H9 (cell line): ENCODE data around the gene AADACL3. TPM values are rescaled to one million over a fixed set of nuclear protein-coding genes. Genes with fewer than 3 reads are reported as not detected.

Experiments
- DNase-seq: peaks from one replicate; pipeline ENCODE4 v3.0.0-alpha.2; 2017
- H2AFZ ChIP-seq: one replicate; pipeline ENCODE4 v1.6.1; 2013; ENCODE audit warnings: mild to moderate bottlenecking, low read length, control low read depth, moderate library complexity
- H2AK5ac ChIP-seq: 2 replicates; pipeline ENCODE4 v1.6.1; 2013; ENCODE audit warnings: low read length, control low read depth, mixed read lengths; ENCODE audit not compliant: insufficient read length
- H2BK120ac ChIP-seq: one replicate; pipeline ENCODE4 v1.6.1; 2013; ENCODE audit warnings: low read depth, mild to moderate bottlenecking, low read length, control low read depth, inconsistent platforms; ENCODE audit not compliant: poor library complexity, severe bottlenecking
- H2BK12ac ChIP-seq: 2 replicates; pipeline ENCODE4 v1.6.1; 2013; ENCODE audit warnings: low read length, control low read depth, mixed read lengths, low read depth; ENCODE audit not compliant: insufficient read length
- H2BK15ac ChIP-seq: 2 replicates; pipeline ENCODE4 v1.6.1; 2013; ENCODE audit warnings: low read depth, low read length, control low read depth
- H2BK20ac ChIP-seq: one replicate; pipeline ENCODE4 v1.6.1; 2013; ENCODE audit warnings: low read depth, mild to moderate bottlenecking, low read length, control low read depth, inconsistent platforms; ENCODE audit not compliant: poor library complexity, severe bottlenecking
- H2BK5ac ChIP-seq: 2 replicates; pipeline ENCODE4 v1.6.1; 2013; ENCODE audit warnings: low read length, control low read depth, mixed read lengths; ENCODE audit not compliant: insufficient read length
- H3K14ac ChIP-seq: 2 replicates; pipeline ENCODE4 v1.6.1; 2013; ENCODE audit warnings: low read length, control low read depth; ENCODE audit not compliant: insufficient read depth
- H3K18ac ChIP-seq: 2 replicates; pipeline ENCODE4 v1.6.1; 2013; ENCODE audit warnings: low read depth, mild to moderate bottlenecking, mixed read lengths, low read length, control low read depth; ENCODE audit not compliant: insufficient read length
- H3K23ac ChIP-seq: 2 replicates; pipeline ENCODE4 v1.6.1; 2013; ENCODE audit warnings: low read length, control low read depth, mixed read lengths, low read depth; ENCODE audit not compliant: insufficient read length
- H3K23me2 ChIP-seq: 2 replicates; pipeline ENCODE4 v1.6.1; 2013; ENCODE audit warnings: low read depth, mild to moderate bottlenecking, mixed read lengths, low read length, control low read depth; ENCODE audit not compliant: insufficient read length, poor library complexity, severe bottlenecking
- H3K27ac ChIP-seq: 2 replicates; pipeline ENCODE4 v1.5.1; 2013; ENCODE audit warnings: low read length, control low read depth, mixed read lengths, low read depth; ENCODE audit not compliant: insufficient read length
- H3K27me3 ChIP-seq: 2 replicates; pipeline ENCODE4 v1.6.1; 2013; ENCODE audit warnings: low read length, control low read depth, inconsistent platforms; ENCODE audit not compliant: insufficient read depth
- H3K4ac ChIP-seq: 2 replicates; pipeline ENCODE4 v1.6.1; 2013; ENCODE audit warnings: low read depth, mild to moderate bottlenecking, control low read depth, inconsistent platforms, low read length, moderate library complexity
- H3K4me1 ChIP-seq: 2 replicates; pipeline ENCODE4 v1.6.1; 2013; ENCODE audit warnings: low read length, control low read depth, inconsistent platforms; ENCODE audit not compliant: insufficient read depth
- H3K4me2 ChIP-seq: 2 replicates; pipeline ENCODE4 v1.6.1; 2013; ENCODE audit warnings: low read length, control low read depth, mixed read lengths; ENCODE audit not compliant: insufficient read length, insufficient read depth
- H3K56ac ChIP-seq: 2 replicates; pipeline ENCODE4 v1.6.1; 2013; ENCODE audit warnings: low read depth, mild to moderate bottlenecking, mixed read lengths, low read length, control low read depth; ENCODE audit not compliant: insufficient read length
- H3K79me1 ChIP-seq: 2 replicates; pipeline ENCODE4 v1.6.1; 2013; ENCODE audit warnings: low read depth, mild to moderate bottlenecking, moderate library complexity, low read length, control low read depth, inconsistent platforms; ENCODE audit not compliant: insufficient read depth, poor library complexity, severe bottlenecking
- H3K79me2 ChIP-seq: 2 replicates; pipeline ENCODE4 v1.6.1; 2013; ENCODE audit warnings: low read length, control low read depth, inconsistent platforms; ENCODE audit not compliant: insufficient read depth
- H3K9ac ChIP-seq: 2 replicates; pipeline ENCODE4 v1.6.1; 2013; ENCODE audit warnings: low read length, control low read depth, mixed read lengths; ENCODE audit not compliant: insufficient read length; ENCODE audit errors: extremely low read depth
- H3K9me3 ChIP-seq: one replicate; pipeline ENCODE4 v1.6.1; 2013; ENCODE audit warnings: low read depth, low read length, inconsistent platforms; ENCODE audit not compliant: control insufficient read depth
- H3T11ph ChIP-seq: one replicate; pipeline ENCODE4 v1.6.1; 2013; ENCODE audit warnings: mild to moderate bottlenecking, low read length, control low read depth, inconsistent platforms
- H4K20me1 ChIP-seq: one replicate; pipeline ENCODE4 v1.6.1; 2013; ENCODE audit not compliant: control insufficient read depth, insufficient read length, insufficient read depth
- H4K5ac ChIP-seq: 2 replicates; pipeline ENCODE4 v1.6.1; 2013; ENCODE audit warnings: low read depth, mild to moderate bottlenecking, mixed read lengths, low read length, control low read depth; ENCODE audit not compliant: insufficient read length
- H4K8ac ChIP-seq: replicated peaks from 2 replicates; pipeline ENCODE4 v1.6.1; 2013; ENCODE audit warnings: low read length, control low read depth, mixed read lengths, low read depth; ENCODE audit not compliant: insufficient read length
- H4K91ac ChIP-seq: 2 replicates; pipeline ENCODE4 v1.6.1; 2013; ENCODE audit warnings: low read depth, mild to moderate bottlenecking, moderate library complexity, mixed read lengths, low read length, control low read depth; ENCODE audit not compliant: insufficient read length
- H3K27ac Mint-ChIP-seq, 3 experiments: 2 replicates in 2 of 3; 3 replicates in 1 of 3; pipeline ENCODE4 v1.8.0; 2020 to 2021; ENCODE audit warnings: mixed read lengths in 3 of 3, mild to moderate bottlenecking in 1 of 3, moderate library complexity in 1 of 3
- H3K27me3 Mint-ChIP-seq: 2 replicates; pipeline ENCODE4 v1.8.0; 2021; ENCODE audit warnings: low read depth, mild to moderate bottlenecking, moderate library complexity, mixed read lengths
- H3K36me3 Mint-ChIP-seq, 3 experiments: 2 replicates in 2 of 3; 3 replicates in 1 of 3; pipeline ENCODE4 v1.8.0; 2020 to 2021; ENCODE audit warnings: low read depth in 3 of 3, mixed read lengths in 3 of 3; ENCODE audit not compliant: insufficient read depth in 1 of 3
- H3K4me1 Mint-ChIP-seq, 2 experiments: 2 replicates each; pipeline ENCODE4 v1.8.0; 2020; ENCODE audit warnings: mixed read lengths in 2 of 2
- H3K4me3 Mint-ChIP-seq, 2 experiments: 2 replicates in 1 of 2; 3 replicates in 1 of 2; pipeline ENCODE4 v1.8.0; 2020 to 2021; ENCODE audit warnings: mild to moderate bottlenecking in 2 of 2, mixed read lengths in 2 of 2, moderate library complexity in 1 of 2
- H3K9me3 Mint-ChIP-seq, 2 experiments: 2 replicates in 1 of 2; 3 replicates in 1 of 2; pipeline ENCODE4 v1.8.0; 2020; ENCODE audit warnings: mild to moderate bottlenecking in 2 of 2, mixed read lengths in 2 of 2, moderate library complexity in 1 of 2
- CTCF ChIP-seq: fragments of 200-600 bp; sonication (generic); conservative IDR thresholded peaks from 3 replicates; pipeline ENCODE4 v1.8.0; 2021; ENCODE audit warnings: antibody characterized with exemption, mild to moderate bottlenecking
- WGBS: extraction: QIAGEN DNeasy Blood & Tissue Kit; methylation state at CpG from one replicate; pipeline ENCODE4 v1.1.7; 2013; ENCODE audit warnings: missing lambda C conversion rate, low lambda C conversion rate, mixed read lengths; ENCODE audit not compliant: insufficient read length; ENCODE audit errors: extremely low coverage; 5-methylcytosine and 5-hydroxymethylcytosine counted together
- total RNA-seq: library from RNA; stranded (reverse); gene quantifications from 2 replicates; pipeline ENCODE4 v1.2.1, GENCODE V29; 2021

The AADACL3 gene
- total RNA-seq, 1 experiment from 2014 or later = 0.22 TPM

- no peak overlapping the region for H4K5ac ChIP-seq
- H3K4ac ChIP-seq = no peak overlapping the region
- Mint-ChIP-seq H3K27ac (no peak overlapping the region), H3K4me3 (no peak overlapping the region), H3K27me3 (peaks cover 1% of the 10 kb centered on the region), H3K36me3 (peaks cover 3 to 10% (median 7%) of the 10 kb centered on the region in 3 experiments; a peak in 4 of 7 replicates), H3K9me3 (peaks cover 7 to 25% of the 10 kb centered on the region in 2 experiments), H3K4me1 (no peaks in the 10 kb centered on the region)
- H2AK5ac ChIP-seq = no peak overlapping the region
- DNase-seq = no peak
- H3K18ac ChIP-seq = no peak overlapping the region
- H2AFZ ChIP-seq = no peak overlapping the region
- H2BK20ac ChIP-seq = no peak overlapping the region
- H3K4me2 ChIP-seq = no peak overlapping the region
- no peaks in the 10 kb centered on the region; the same call in 1 of the 2 replicates for H3K4me1 ChIP-seq
- no peak overlapping the region for H3K56ac ChIP-seq
- H3K79me1 ChIP-seq = no peaks in the 10 kb centered on the region
- H4K20me1 ChIP-seq = no peaks in the 10 kb centered on the region
- no CpG with 5 or more reads among the region's 6 CpGs for WGBS
- no peak overlapping the region for H3K27ac ChIP-seq
- peaks cover 4% of the 10 kb centered on the region for H3K9me3 ChIP-seq
- no peak overlapping the region for H2BK120ac ChIP-seq
- H4K8ac ChIP-seq = no peak overlapping the region
- no peak overlapping the region for H3T11ph ChIP-seq
- H3K23ac ChIP-seq = no peak overlapping the region
- no peak overlapping the region for H3K14ac ChIP-seq
- H4K91ac ChIP-seq = no peak overlapping the region
- H2BK12ac ChIP-seq = no peak overlapping the region
- no peak overlapping the region for H2BK5ac ChIP-seq
- H3K79me2 ChIP-seq = no peaks in the 10 kb centered on the region
- no peaks in the 10 kb centered on the region for H3K23me2 ChIP-seq
- no peak overlapping the region for H2BK15ac ChIP-seq
- H3K9ac ChIP-seq = no peak overlapping the region
- no peak for TF ChIP-seq CTCF
- H3K27me3 ChIP-seq = no peaks in the 10 kb centered on the region
Measured at GRCh38 chr1:12703821-12704451, 12.0 kb upstream of the AADACL3 start.
